ENCODE data around the gene SLC9A9. TPM values are rescaled to one million over a fixed set of nuclear protein-coding genes. Genes with fewer than 3 reads are reported as not detected.

The SLC9A9 gene
- total RNA-seq, 2 donors from 2014 or later: 1.3 to 3.7 TPM

DNA sequence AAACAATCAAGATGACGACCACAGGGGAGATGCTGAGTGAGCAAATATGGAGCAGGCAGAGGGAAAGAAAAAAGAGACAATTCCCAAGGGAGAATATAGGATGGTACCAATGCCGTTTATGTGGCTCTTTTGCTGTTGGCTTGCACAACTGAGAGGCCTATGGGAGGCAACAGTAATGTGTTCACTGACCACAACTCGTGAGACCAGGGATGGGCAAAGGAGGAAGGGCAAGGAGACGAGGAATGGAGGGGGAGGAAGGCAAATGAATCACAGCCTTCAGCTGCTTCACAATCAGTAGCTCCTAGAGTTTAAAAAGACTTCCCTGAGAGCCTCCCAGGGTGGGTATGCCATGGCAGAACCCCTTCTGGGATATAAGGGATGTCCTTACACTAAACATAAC lies 131.5 kb downstream of the SLC9A9 start:
- Histone ChIP-seq H3K4me3 (ENCODE audit: low read length) (no peak overlapping the region), H3K4me1 (ENCODE audit: control insufficient read depth, insufficient read depth, low read length) (no peaks in the 10 kb centered on the region), H3K36me3 (ENCODE audit: control insufficient read depth, insufficient read depth, low read length) (no peaks in the 10 kb centered on the region), H3K27ac (ENCODE audit: low read depth, low read length) (no peak overlapping the region), H3K9ac (ENCODE audit: extremely low read depth, low read length, poor library complexity, severe bottlenecking) (no peak overlapping the region), H3K9me3 (ENCODE audit: control insufficient read depth, low read length) (no peaks in the 10 kb centered on the region), H3K27me3 (ENCODE audit: control insufficient read depth, insufficient read depth, low read length, poor library complexity, severe bottlenecking) (no peaks in the 10 kb centered on the region)
- Mint-ChIP-seq H3K4me1 (peaks cover 10% of the 10 kb centered on the region), H3K36me3 (ENCODE audit: low read depth) (no peaks in the 10 kb centered on the region), H3K4me3 (no peak overlapping the region), H3K27ac (no peak overlapping the region), H3K9me3 (no peaks in the 10 kb centered on the region), H3K27me3 (ENCODE audit: insufficient read depth) (no peaks in the 10 kb centered on the region)
- no peak for DNase-seq
- TF ChIP-seq, protein P1, sequence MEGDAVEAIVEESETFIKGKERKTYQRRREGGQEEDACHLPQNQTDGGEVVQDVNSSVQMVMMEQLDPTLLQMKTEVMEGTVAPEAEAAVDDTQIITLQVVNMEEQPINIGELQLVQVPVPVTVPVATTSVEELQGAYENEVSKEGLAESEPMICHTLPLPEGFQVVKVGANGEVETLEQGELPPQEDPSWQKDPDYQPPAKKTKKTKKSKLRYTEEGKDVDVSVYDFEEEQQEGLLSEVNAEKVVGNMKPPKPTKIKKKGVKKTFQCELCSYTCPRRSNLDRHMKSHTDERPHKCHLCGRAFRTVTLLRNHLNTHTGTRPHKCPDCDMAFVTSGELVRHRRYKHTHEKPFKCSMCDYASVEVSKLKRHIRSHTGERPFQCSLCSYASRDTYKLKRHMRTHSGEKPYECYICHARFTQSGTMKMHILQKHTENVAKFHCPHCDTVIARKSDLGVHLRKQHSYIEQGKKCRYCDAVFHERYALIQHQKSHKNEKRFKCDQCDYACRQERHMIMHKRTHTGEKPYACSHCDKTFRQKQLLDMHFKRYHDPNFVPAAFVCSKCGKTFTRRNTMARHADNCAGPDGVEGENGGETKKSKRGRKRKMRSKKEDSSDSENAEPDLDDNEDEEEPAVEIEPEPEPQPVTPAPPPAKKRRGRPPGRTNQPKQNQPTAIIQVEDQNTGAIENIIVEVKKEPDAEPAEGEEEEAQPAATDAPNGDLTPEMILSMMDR (conservative IDR thresholded peaks at IDR 0.05): no peak
- WGBS, 2 experiments (ENCODE audit: insufficient coverage in 1 of 2, insufficient read length in 1 of 2): 93 to 94% methylated on average over 2 to 4 of the region's 4 CpGs

DNA sequence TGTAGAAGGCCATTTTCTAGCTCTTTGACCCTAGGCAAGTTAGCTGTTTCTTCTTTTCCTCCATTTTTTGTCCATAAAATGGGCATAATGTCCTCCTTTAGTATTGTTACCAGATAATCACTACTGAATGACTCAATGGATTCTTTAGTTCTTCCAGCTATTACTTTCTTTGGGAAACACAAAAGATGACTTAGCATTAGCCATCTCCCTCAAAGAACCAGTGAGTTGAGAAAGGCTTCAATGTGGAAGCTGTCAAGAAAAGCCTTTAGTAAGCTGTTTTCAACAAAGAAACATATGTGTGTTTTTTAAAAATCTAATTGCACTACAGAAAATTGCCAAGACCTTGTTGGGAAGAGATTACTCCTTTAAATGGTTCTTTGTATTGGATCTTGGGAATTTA lies 135.7 kb downstream of the SLC9A9 start:
- H3K9ac ChIP-seq (ENCODE audit: extremely low read depth, low read length, poor library complexity, severe bottlenecking): no peak overlapping the region
- H3K27ac Mint-ChIP-seq: no peak overlapping the region
- no peak for DNase-seq
- TF ChIP-seq, protein P1 (conservative IDR thresholded peaks at IDR 0.05): no peak
- peaks cover 28% of the 10 kb centered on the region for H3K4me1 Mint-ChIP-seq
- H3K4me3 ChIP-seq (ENCODE audit: low read length): no peak overlapping the region
- no peaks in the 10 kb centered on the region for H3K27me3 Mint-ChIP-seq (ENCODE audit: insufficient read depth)
- peaks cover 10% of the 10 kb centered on the region for H3K4me1 ChIP-seq (ENCODE audit: control insufficient read depth, insufficient read depth, low read length)
- no peaks in the 10 kb centered on the region for H3K36me3 ChIP-seq (ENCODE audit: control insufficient read depth, insufficient read depth, low read length)
- no peaks in the 10 kb centered on the region for H3K9me3 Mint-ChIP-seq
- no peak overlapping the region for H3K4me3 Mint-ChIP-seq
- no peak overlapping the region for H3K27ac ChIP-seq (ENCODE audit: low read depth, low read length)
- no peaks in the 10 kb centered on the region for H3K36me3 Mint-ChIP-seq (ENCODE audit: low read depth)
- no peaks in the 10 kb centered on the region for H3K9me3 ChIP-seq (ENCODE audit: control insufficient read depth, low read length)
- H3K27me3 ChIP-seq (ENCODE audit: control insufficient read depth, insufficient read depth, low read length, poor library complexity, severe bottlenecking): no peaks in the 10 kb centered on the region

DNA sequence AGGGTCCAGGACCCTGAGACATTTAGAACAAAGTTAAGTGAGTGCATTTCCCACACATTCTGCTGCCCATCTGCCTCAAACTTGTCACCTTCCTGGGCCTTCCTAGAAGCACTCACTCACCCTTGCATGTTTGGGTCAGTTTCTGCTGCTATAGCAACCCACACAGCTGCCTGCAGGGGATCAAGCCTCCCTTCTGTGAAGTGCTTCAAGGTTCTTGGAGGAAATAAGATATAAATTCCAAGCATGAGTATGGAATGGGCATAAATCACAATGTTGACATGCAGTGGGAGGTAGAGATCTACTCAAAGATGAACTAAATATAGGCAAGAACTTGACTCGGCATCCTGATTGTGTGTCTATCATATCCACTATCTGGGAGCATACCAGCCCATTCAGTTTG lies 140.4 kb downstream of the SLC9A9 start:
- Histone ChIP-seq H3K4me3 (ENCODE audit: low read length) (no peak overlapping the region), H3K36me3 (ENCODE audit: control insufficient read depth, insufficient read depth, low read length) (no peaks in the 10 kb centered on the region), H3K4me1 (ENCODE audit: control insufficient read depth, insufficient read depth, low read length) (peaks cover 10% of the 10 kb centered on the region), H3K27me3 (ENCODE audit: control insufficient read depth, insufficient read depth, low read length, poor library complexity, severe bottlenecking) (no peaks in the 10 kb centered on the region), H3K9me3 (ENCODE audit: control insufficient read depth, low read length) (no peaks in the 10 kb centered on the region), H3K9ac (ENCODE audit: extremely low read depth, low read length, poor library complexity, severe bottlenecking) (no peak overlapping the region), H3K27ac (ENCODE audit: low read depth, low read length) (no peak overlapping the region)
- WGBS, 2 experiments (ENCODE audit: insufficient coverage in 1 of 2, insufficient read length in 1 of 2): 80 to 95% methylated on average over 1 of the region's 1 CpG
- DNase-seq: no peak
- TF ChIP-seq, protein P1 (conservative IDR thresholded peaks at IDR 0.05): peak; percentile 11
- peaks cover 28% of the 10 kb centered on the region for H3K4me1 Mint-ChIP-seq
- no peaks in the 10 kb centered on the region for H3K9me3 Mint-ChIP-seq
- H3K4me3 Mint-ChIP-seq: no peak overlapping the region
- no peak overlapping the region for H3K27ac Mint-ChIP-seq
- H3K27me3 Mint-ChIP-seq (ENCODE audit: insufficient read depth): no peaks in the 10 kb centered on the region
- no peaks in the 10 kb centered on the region for H3K36me3 Mint-ChIP-seq (ENCODE audit: low read depth)
